H9 (cell line): ENCODE results near the gene TPT1. TPM values are rescaled to one million over a fixed set of nuclear protein-coding genes. Genes with fewer than 3 reads are reported as not detected.

ENCODE experiments used
- DNase-seq: peaks from one replicate; pipeline ENCODE4 v3.0.0-alpha.2; 2017
- H2AFZ ChIP-seq: one replicate; pipeline ENCODE4 v1.6.1; 2013; ENCODE audit warnings: mild to moderate bottlenecking, low read length, control low read depth, moderate library complexity
- H2AK5ac ChIP-seq: 2 replicates; pipeline ENCODE4 v1.6.1; 2013; ENCODE audit warnings: low read length, control low read depth, mixed read lengths; ENCODE audit not compliant: insufficient read length
- H2BK120ac ChIP-seq: one replicate; pipeline ENCODE4 v1.6.1; 2013; ENCODE audit warnings: low read depth, mild to moderate bottlenecking, low read length, control low read depth, inconsistent platforms; ENCODE audit not compliant: poor library complexity, severe bottlenecking
- H2BK12ac ChIP-seq: 2 replicates; pipeline ENCODE4 v1.6.1; 2013; ENCODE audit warnings: low read length, control low read depth, mixed read lengths, low read depth; ENCODE audit not compliant: insufficient read length
- H2BK15ac ChIP-seq: 2 replicates; pipeline ENCODE4 v1.6.1; 2013; ENCODE audit warnings: low read depth, low read length, control low read depth
- H2BK20ac ChIP-seq: one replicate; pipeline ENCODE4 v1.6.1; 2013; ENCODE audit warnings: low read depth, mild to moderate bottlenecking, low read length, control low read depth, inconsistent platforms; ENCODE audit not compliant: poor library complexity, severe bottlenecking
- H2BK5ac ChIP-seq: 2 replicates; pipeline ENCODE4 v1.6.1; 2013; ENCODE audit warnings: low read length, control low read depth, mixed read lengths; ENCODE audit not compliant: insufficient read length
- H3K14ac ChIP-seq: 2 replicates; pipeline ENCODE4 v1.6.1; 2013; ENCODE audit warnings: low read length, control low read depth; ENCODE audit not compliant: insufficient read depth
- H3K18ac ChIP-seq: 2 replicates; pipeline ENCODE4 v1.6.1; 2013; ENCODE audit warnings: low read depth, mild to moderate bottlenecking, mixed read lengths, low read length, control low read depth; ENCODE audit not compliant: insufficient read length
- H3K23ac ChIP-seq: 2 replicates; pipeline ENCODE4 v1.6.1; 2013; ENCODE audit warnings: low read length, control low read depth, mixed read lengths, low read depth; ENCODE audit not compliant: insufficient read length
- H3K23me2 ChIP-seq: 2 replicates; pipeline ENCODE4 v1.6.1; 2013; ENCODE audit warnings: low read depth, mild to moderate bottlenecking, mixed read lengths, low read length, control low read depth; ENCODE audit not compliant: insufficient read length, poor library complexity, severe bottlenecking
- H3K27ac ChIP-seq: 2 replicates; pipeline ENCODE4 v1.5.1; 2013; ENCODE audit warnings: low read length, control low read depth, mixed read lengths, low read depth; ENCODE audit not compliant: insufficient read length
- H3K27me3 ChIP-seq: 2 replicates; pipeline ENCODE4 v1.6.1; 2013; ENCODE audit warnings: low read length, control low read depth, inconsistent platforms; ENCODE audit not compliant: insufficient read depth
- H3K4ac ChIP-seq: 2 replicates; pipeline ENCODE4 v1.6.1; 2013; ENCODE audit warnings: low read depth, mild to moderate bottlenecking, control low read depth, inconsistent platforms, low read length, moderate library complexity
- H3K4me1 ChIP-seq: 2 replicates; pipeline ENCODE4 v1.6.1; 2013; ENCODE audit warnings: low read length, control low read depth, inconsistent platforms; ENCODE audit not compliant: insufficient read depth
- H3K4me2 ChIP-seq: 2 replicates; pipeline ENCODE4 v1.6.1; 2013; ENCODE audit warnings: low read length, control low read depth, mixed read lengths; ENCODE audit not compliant: insufficient read length, insufficient read depth
- H3K56ac ChIP-seq: 2 replicates; pipeline ENCODE4 v1.6.1; 2013; ENCODE audit warnings: low read depth, mild to moderate bottlenecking, mixed read lengths, low read length, control low read depth; ENCODE audit not compliant: insufficient read length
- H3K79me1 ChIP-seq: 2 replicates; pipeline ENCODE4 v1.6.1; 2013; ENCODE audit warnings: low read depth, mild to moderate bottlenecking, moderate library complexity, low read length, control low read depth, inconsistent platforms; ENCODE audit not compliant: insufficient read depth, poor library complexity, severe bottlenecking
- H3K79me2 ChIP-seq: 2 replicates; pipeline ENCODE4 v1.6.1; 2013; ENCODE audit warnings: low read length, control low read depth, inconsistent platforms; ENCODE audit not compliant: insufficient read depth
- H3K9ac ChIP-seq: 2 replicates; pipeline ENCODE4 v1.6.1; 2013; ENCODE audit warnings: low read length, control low read depth, mixed read lengths; ENCODE audit not compliant: insufficient read length; ENCODE audit errors: extremely low read depth
- H3K9me3 ChIP-seq: one replicate; pipeline ENCODE4 v1.6.1; 2013; ENCODE audit warnings: low read depth, low read length, inconsistent platforms; ENCODE audit not compliant: control insufficient read depth
- H3T11ph ChIP-seq: one replicate; pipeline ENCODE4 v1.6.1; 2013; ENCODE audit warnings: mild to moderate bottlenecking, low read length, control low read depth, inconsistent platforms
- H4K20me1 ChIP-seq: one replicate; pipeline ENCODE4 v1.6.1; 2013; ENCODE audit not compliant: control insufficient read depth, insufficient read length, insufficient read depth
- H4K5ac ChIP-seq: 2 replicates; pipeline ENCODE4 v1.6.1; 2013; ENCODE audit warnings: low read depth, mild to moderate bottlenecking, mixed read lengths, low read length, control low read depth; ENCODE audit not compliant: insufficient read length
- H4K8ac ChIP-seq: replicated peaks from 2 replicates; pipeline ENCODE4 v1.6.1; 2013; ENCODE audit warnings: low read length, control low read depth, mixed read lengths, low read depth; ENCODE audit not compliant: insufficient read length
- H4K91ac ChIP-seq: 2 replicates; pipeline ENCODE4 v1.6.1; 2013; ENCODE audit warnings: low read depth, mild to moderate bottlenecking, moderate library complexity, mixed read lengths, low read length, control low read depth; ENCODE audit not compliant: insufficient read length
- H3K27ac Mint-ChIP-seq, 3 experiments: 2 replicates in 2 of 3; 3 replicates in 1 of 3; pipeline ENCODE4 v1.8.0; 2020 to 2021; ENCODE audit warnings: mixed read lengths in 3 of 3, mild to moderate bottlenecking in 1 of 3, moderate library complexity in 1 of 3
- H3K27me3 Mint-ChIP-seq: 2 replicates; pipeline ENCODE4 v1.8.0; 2021; ENCODE audit warnings: low read depth, mild to moderate bottlenecking, moderate library complexity, mixed read lengths
- H3K36me3 Mint-ChIP-seq, 3 experiments: 2 replicates in 2 of 3; 3 replicates in 1 of 3; pipeline ENCODE4 v1.8.0; 2020 to 2021; ENCODE audit warnings: low read depth in 3 of 3, mixed read lengths in 3 of 3; ENCODE audit not compliant: insufficient read depth in 1 of 3
- H3K4me1 Mint-ChIP-seq, 2 experiments: 2 replicates each; pipeline ENCODE4 v1.8.0; 2020; ENCODE audit warnings: mixed read lengths in 2 of 2
- H3K4me3 Mint-ChIP-seq, 2 experiments: 2 replicates in 1 of 2; 3 replicates in 1 of 2; pipeline ENCODE4 v1.8.0; 2020 to 2021; ENCODE audit warnings: mild to moderate bottlenecking in 2 of 2, mixed read lengths in 2 of 2, moderate library complexity in 1 of 2
- H3K9me3 Mint-ChIP-seq, 2 experiments: 2 replicates in 1 of 2; 3 replicates in 1 of 2; pipeline ENCODE4 v1.8.0; 2020; ENCODE audit warnings: mild to moderate bottlenecking in 2 of 2, mixed read lengths in 2 of 2, moderate library complexity in 1 of 2
- CTCF ChIP-seq: fragments of 200-600 bp; sonication (generic); conservative IDR thresholded peaks from 3 replicates; pipeline ENCODE4 v1.8.0; 2021; ENCODE audit warnings: antibody characterized with exemption, mild to moderate bottlenecking
- WGBS: extraction: QIAGEN DNeasy Blood & Tissue Kit; methylation state at CpG from one replicate; pipeline ENCODE4 v1.1.7; 2013; ENCODE audit warnings: missing lambda C conversion rate, low lambda C conversion rate, mixed read lengths; ENCODE audit not compliant: insufficient read length; ENCODE audit errors: extremely low coverage; 5-methylcytosine and 5-hydroxymethylcytosine counted together
- total RNA-seq: library from RNA; stranded (reverse); gene quantifications from 2 replicates; pipeline ENCODE4 v1.2.1, GENCODE V29; 2021

Gene TPT1
- total RNA-seq, 1 experiment from 2014 or later = 2,205 TPM

- Histone ChIP-seq H3K4ac (no peak overlapping the region), H3K23ac (no peak overlapping the region), H3K4me1 (peaks cover 8% of the 10 kb centered on the region; the same call in 1 of the 2 replicates), H4K5ac (no peak overlapping the region), H3K27ac (no peak overlapping the region), H2AK5ac (no peak overlapping the region), H2BK120ac (no peak overlapping the region), H2BK12ac (no peak overlapping the region), H2BK15ac (no peak overlapping the region), H3T11ph (no peak overlapping the region), H3K23me2 (no peaks in the 10 kb centered on the region), H3K56ac (no peak overlapping the region), H2AFZ (no peak overlapping the region), H3K4me2 (no peak overlapping the region), H4K91ac (no peak overlapping the region), H3K9ac (no peak overlapping the region), H3K79me2 (no peaks in the 10 kb centered on the region), H4K20me1 (no peaks in the 10 kb centered on the region), H3K27me3 (no peaks in the 10 kb centered on the region), H3K18ac (no peak overlapping the region), H2BK20ac (no peak overlapping the region), H3K79me1 (no peaks in the 10 kb centered on the region), H3K9me3 (no peaks in the 10 kb centered on the region), H4K8ac (no peak overlapping the region), H3K14ac (no peak overlapping the region), H2BK5ac (no peak overlapping the region)
- Mint-ChIP-seq H3K36me3 (no peaks in the 10 kb centered on the region), H3K4me3 (no peak overlapping the region), H3K4me1 (peaks cover 16 to 29% of the 10 kb centered on the region in 2 experiments), H3K27ac (peak overlapping the region in 1 of 3 experiments; percentile 18; a peak in 1 of 7 replicates), H3K27me3 (no peaks in the 10 kb centered on the region; the same call in 1 of the 2 replicates), H3K9me3 (no peaks in the 10 kb centered on the region)
- no CpG with 5 or more reads among the region's 5 CpGs for WGBS
- no peak for DNase-seq
- TF ChIP-seq CTCF = no peak
Observed at GRCh38 chr13:45303866-45304265, 37.1 kb downstream of the TPT1 start.
